ENCODE data around the gene RNF17.

The RNF17 gene

DNA sequence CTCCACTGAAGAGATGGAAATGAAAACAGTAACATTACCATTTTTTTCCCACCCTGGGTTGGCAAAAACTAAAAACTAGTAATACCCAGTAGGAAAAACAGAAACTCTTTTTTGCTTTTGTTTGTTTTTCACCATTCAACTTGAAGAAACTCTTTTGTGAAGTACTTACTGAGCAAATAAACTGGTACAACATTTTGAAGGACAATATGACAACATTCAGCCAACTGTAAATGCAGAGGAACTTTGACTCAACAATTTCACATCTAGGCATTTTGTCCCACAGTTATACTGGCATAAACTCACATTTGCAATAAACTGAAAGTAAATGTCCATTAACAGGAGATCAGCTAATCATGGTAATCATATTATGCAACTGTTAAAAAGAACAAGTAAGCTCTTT is 152.5 kb downstream of the RNF17 start:
- Histone ChIP-seq H3K9me3 (ENCODE audit: control insufficient read depth, low read length) (no peaks in the 10 kb centered on the region), H3K4me3 (ENCODE audit: low read length) (no peak overlapping the region), H3K4me1 (ENCODE audit: control insufficient read depth, insufficient read depth, low read length) (peaks cover 1% of the 10 kb centered on the region), H3K36me3 (ENCODE audit: control insufficient read depth, insufficient read depth, low read length) (no peaks in the 10 kb centered on the region), H3K9ac (ENCODE audit: low read length) (no peak overlapping the region), H3K27me3 (ENCODE audit: control insufficient read depth, insufficient read depth, low read length) (no peaks in the 10 kb centered on the region)

DNA sequence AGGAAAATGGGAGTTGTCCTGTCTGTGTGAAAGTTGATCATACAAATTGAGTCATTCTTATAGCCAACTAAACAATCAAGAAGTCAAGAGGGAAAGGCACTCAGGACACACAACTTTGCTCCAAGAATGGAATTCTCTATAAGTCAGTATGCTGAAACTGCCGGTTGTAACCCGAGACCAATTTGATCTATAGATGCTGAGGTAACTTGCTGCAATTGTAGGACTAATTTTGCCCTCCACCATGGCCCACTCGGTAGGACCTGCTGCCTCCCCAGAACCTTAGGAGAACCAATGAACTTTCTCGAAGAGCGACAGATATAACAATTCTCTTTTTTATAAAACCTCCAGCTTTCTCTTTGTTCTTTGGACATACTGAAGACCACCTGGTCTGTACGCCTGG is 157.0 kb downstream of the RNF17 start:
- H3K27me3 ChIP-seq (ENCODE audit: control insufficient read depth, insufficient read depth, low read length): no peaks in the 10 kb centered on the region
- no peak overlapping the region for H3K9ac ChIP-seq (ENCODE audit: low read length)
- no peak overlapping the region for H3K4me3 ChIP-seq (ENCODE audit: low read length)
- peaks cover 8% of the 10 kb centered on the region for H3K4me1 ChIP-seq (ENCODE audit: control insufficient read depth, insufficient read depth, low read length)
- H3K9me3 ChIP-seq (ENCODE audit: control insufficient read depth, low read length): no peaks in the 10 kb centered on the region
- H3K36me3 ChIP-seq (ENCODE audit: control insufficient read depth, insufficient read depth, low read length): no peaks in the 10 kb centered on the region

DNA sequence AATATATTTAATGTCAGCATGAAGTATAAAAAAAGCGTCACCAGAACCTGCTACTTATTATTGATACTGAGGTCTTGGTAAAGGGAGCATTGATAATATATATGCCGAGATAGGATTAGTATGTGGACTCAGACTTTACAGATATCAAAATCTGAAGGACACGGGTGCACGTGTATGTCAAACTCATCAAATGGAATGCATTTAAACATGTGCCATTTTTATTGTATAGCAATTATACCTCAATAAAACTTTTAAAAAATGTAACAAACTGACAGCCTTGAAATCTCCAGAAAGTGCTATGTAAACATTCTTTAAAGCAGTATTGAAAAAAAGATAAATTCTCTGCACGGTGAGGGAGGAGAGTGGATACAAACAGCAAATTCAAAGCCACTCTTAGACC is 157.9 kb downstream of the RNF17 start:
- Histone ChIP-seq H3K36me3 (ENCODE audit: control insufficient read depth, insufficient read depth, low read length) (no peaks in the 10 kb centered on the region), H3K9ac (ENCODE audit: low read length) (peak overlapping the region; percentile 74), H3K9me3 (ENCODE audit: control insufficient read depth, low read length) (no peaks in the 10 kb centered on the region), H3K27me3 (ENCODE audit: control insufficient read depth, insufficient read depth, low read length) (no peaks in the 10 kb centered on the region), H3K4me3 (ENCODE audit: low read length) (peak overlapping the region; percentile 81), H3K4me1 (ENCODE audit: control insufficient read depth, insufficient read depth, low read length) (peaks cover 8% of the 10 kb centered on the region)

DNA sequence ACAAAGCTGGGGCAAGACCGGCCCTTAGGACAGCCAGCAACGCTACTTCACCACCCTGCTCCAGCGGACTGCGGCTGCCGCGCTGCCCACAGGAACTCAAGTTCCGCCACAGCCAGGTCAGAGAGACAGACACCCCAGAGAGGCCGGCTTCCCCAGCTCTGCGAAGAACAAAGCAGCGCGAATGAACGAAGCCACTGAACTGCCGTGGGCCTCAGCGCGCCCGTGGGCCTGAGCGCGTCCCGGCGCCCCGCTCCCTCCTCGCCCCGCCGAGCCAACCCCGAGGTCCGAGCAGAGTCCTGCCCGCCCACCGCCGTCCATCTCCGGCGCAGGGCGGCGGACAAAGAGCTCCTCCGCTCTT is 158.4 kb downstream of the RNF17 start:
- no peaks in the 10 kb centered on the region for H3K27me3 ChIP-seq (ENCODE audit: control insufficient read depth, insufficient read depth, low read length)
- no peaks in the 10 kb centered on the region for H3K9me3 ChIP-seq (ENCODE audit: control insufficient read depth, low read length)
- no peaks in the 10 kb centered on the region for H3K36me3 ChIP-seq (ENCODE audit: control insufficient read depth, insufficient read depth, low read length)
- H3K4me3 ChIP-seq (ENCODE audit: low read length): peak overlapping the region; percentile 81
- H3K9ac ChIP-seq (ENCODE audit: low read length): peak overlapping the region; percentile 74
- H3K4me1 ChIP-seq (ENCODE audit: control insufficient read depth, insufficient read depth, low read length): peaks cover 8% of the 10 kb centered on the region

GRCh38 chr13:24922745-24923591 is 159.0 kb downstream of the RNF17 start:
- Histone ChIP-seq H3K4me3 (ENCODE audit: low read length) (peak overlapping the region; percentile 81), H3K36me3 (ENCODE audit: control insufficient read depth, insufficient read depth, low read length) (no peaks in the 10 kb centered on the region), H3K9ac (ENCODE audit: low read length) (peak overlapping the region; percentile 86), H3K9me3 (ENCODE audit: control insufficient read depth, low read length) (no peaks in the 10 kb centered on the region), H3K4me1 (ENCODE audit: control insufficient read depth, insufficient read depth, low read length) (peaks cover 8% of the 10 kb centered on the region), H3K27me3 (ENCODE audit: control insufficient read depth, insufficient read depth, low read length) (no peaks in the 10 kb centered on the region)

DNA sequence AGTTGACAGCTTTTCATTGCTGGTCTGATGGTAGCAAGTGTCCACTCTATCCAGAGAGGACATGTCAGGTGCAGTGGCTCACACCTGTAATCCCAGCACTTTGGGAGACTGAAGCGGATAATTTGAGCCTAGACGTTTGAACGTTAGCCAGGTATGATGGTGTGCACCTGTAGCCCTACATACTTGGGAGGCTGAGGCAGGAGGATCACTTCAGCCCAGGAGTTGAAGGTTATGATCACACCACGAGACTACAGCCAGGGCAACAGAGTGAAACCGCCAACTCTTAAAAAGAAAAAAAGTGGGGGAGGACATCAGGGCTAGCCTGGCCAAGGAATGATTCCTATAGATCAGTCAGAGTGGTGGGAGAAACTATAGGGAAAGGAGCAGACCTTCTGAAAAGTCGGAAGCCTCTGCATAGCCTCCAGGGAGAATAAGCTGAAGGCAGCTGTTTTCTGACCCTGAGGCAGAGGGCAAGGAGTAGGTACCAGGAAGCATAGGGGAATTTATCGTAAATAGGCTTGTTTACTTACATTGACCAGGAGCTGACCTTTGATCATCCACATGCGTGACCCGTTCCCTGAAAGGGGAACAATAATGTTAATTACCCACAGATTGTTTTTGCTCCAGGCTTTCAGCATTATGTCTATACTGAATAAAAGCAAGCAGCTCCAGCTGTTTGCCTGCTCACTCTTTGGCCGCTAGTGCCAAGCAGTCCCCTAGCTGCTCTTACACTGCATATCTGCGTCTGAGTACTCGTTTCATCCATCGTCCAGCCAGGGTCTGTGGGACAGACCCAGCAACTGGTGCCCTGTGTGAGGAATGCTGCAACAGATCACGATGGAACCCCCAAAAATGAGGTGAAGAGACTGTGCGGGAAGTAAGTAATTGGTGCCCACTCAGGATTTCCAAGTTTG is 161.6 kb downstream of the RNF17 start:
- Histone ChIP-seq H3K9me3 (ENCODE audit: control insufficient read depth, low read length) (no peaks in the 10 kb centered on the region), H3K9ac (ENCODE audit: low read length) (no peak overlapping the region), H3K4me1 (ENCODE audit: control insufficient read depth, insufficient read depth, low read length) (peaks cover 8% of the 10 kb centered on the region), H3K27me3 (ENCODE audit: control insufficient read depth, insufficient read depth, low read length) (peaks cover 1% of the 10 kb centered on the region), H3K4me3 (ENCODE audit: low read length) (no peak overlapping the region), H3K36me3 (ENCODE audit: control insufficient read depth, insufficient read depth, low read length) (no peaks in the 10 kb centered on the region)

GRCh38 chr13:24927810-24928404 is 163.9 kb downstream of the RNF17 start:
- Histone ChIP-seq H3K4me3 (ENCODE audit: low read length) (no peak overlapping the region), H3K9ac (ENCODE audit: low read length) (no peak overlapping the region), H3K4me1 (ENCODE audit: control insufficient read depth, insufficient read depth, low read length) (no peaks in the 10 kb centered on the region), H3K9me3 (ENCODE audit: control insufficient read depth, low read length) (no peaks in the 10 kb centered on the region), H3K36me3 (ENCODE audit: control insufficient read depth, insufficient read depth, low read length) (no peaks in the 10 kb centered on the region), H3K27me3 (ENCODE audit: control insufficient read depth, insufficient read depth, low read length) (peaks cover 20% of the 10 kb centered on the region)

GRCh38 chr13:24929196-24929595 is 165.2 kb downstream of the RNF17 start:
- no peaks in the 10 kb centered on the region for H3K9me3 ChIP-seq (ENCODE audit: control insufficient read depth, low read length)
- H3K4me3 ChIP-seq (ENCODE audit: low read length): no peak overlapping the region
- no peak overlapping the region for H3K9ac ChIP-seq (ENCODE audit: low read length)
- no peaks in the 10 kb centered on the region for H3K36me3 ChIP-seq (ENCODE audit: control insufficient read depth, insufficient read depth, low read length)
- H3K27me3 ChIP-seq (ENCODE audit: control insufficient read depth, insufficient read depth, low read length): peaks cover 23% of the 10 kb centered on the region
- no peaks in the 10 kb centered on the region for H3K4me1 ChIP-seq (ENCODE audit: control insufficient read depth, insufficient read depth, low read length)
